HFFc6 (cell line): ENCODE data around the gene NEDD9. TPM values are rescaled to one million over a fixed set of nuclear protein-coding genes. Genes with fewer than 3 reads are reported as not detected.
A peak's percentile ranks its signal among the peaks of the same experiment; 100 is the strongest.

Experiments
- DNase-seq: peaks from one replicate; pipeline ENCODE4 v3.0.0-alpha.2; 2018
- H3K27ac Mint-ChIP-seq: 2 replicates; pipeline ENCODE4 v1.8.0; 2020; ENCODE audit warnings: mild to moderate bottlenecking, mixed read lengths
- H3K27me3 Mint-ChIP-seq: 2 replicates; pipeline ENCODE4 v1.8.0; 2021; ENCODE audit warnings: mild to moderate bottlenecking, moderate library complexity, mixed read lengths; ENCODE audit not compliant: insufficient read depth
- H3K36me3 Mint-ChIP-seq: 2 replicates; pipeline ENCODE4 v1.8.0; 2021; ENCODE audit warnings: low read depth, mixed read lengths
- H3K4me1 Mint-ChIP-seq: 2 replicates; pipeline ENCODE4 v1.8.0; 2020; ENCODE audit warnings: low read depth, mixed read lengths
- H3K4me3 Mint-ChIP-seq: 2 replicates; pipeline ENCODE4 v1.8.0; 2020; ENCODE audit warnings: mild to moderate bottlenecking, moderate library complexity, mixed read lengths
- H3K9me3 Mint-ChIP-seq: 2 replicates; pipeline ENCODE4 v1.8.0; 2020; ENCODE audit warnings: mild to moderate bottlenecking, mixed read lengths
- CTCF ChIP-seq: fragments of 200-600 bp; sonication (generic); IDR thresholded peaks from 2 replicates; pipeline ENCODE4 v1.5.0; 2021; ENCODE audit warnings: antibody characterized with exemption, mild to moderate bottlenecking
- total RNA-seq, 6 experiments: library from RNA; stranded (reverse); fragmentation: NEBNext Ultra II Directional; extraction: Animal tissue kit (Norgen Biotek cat#: 25700); gene quantifications; 2 replicates in 1 of 6; 3 replicates in 5 of 6; pipeline ENCODE4 v1.2.3, GENCODE V29; 2021

NEDD9 gene
- total RNA-seq, 6 experiments from 2014 or later, result 10.3 to 19.9 (median 12.6) TPM

DNA sequence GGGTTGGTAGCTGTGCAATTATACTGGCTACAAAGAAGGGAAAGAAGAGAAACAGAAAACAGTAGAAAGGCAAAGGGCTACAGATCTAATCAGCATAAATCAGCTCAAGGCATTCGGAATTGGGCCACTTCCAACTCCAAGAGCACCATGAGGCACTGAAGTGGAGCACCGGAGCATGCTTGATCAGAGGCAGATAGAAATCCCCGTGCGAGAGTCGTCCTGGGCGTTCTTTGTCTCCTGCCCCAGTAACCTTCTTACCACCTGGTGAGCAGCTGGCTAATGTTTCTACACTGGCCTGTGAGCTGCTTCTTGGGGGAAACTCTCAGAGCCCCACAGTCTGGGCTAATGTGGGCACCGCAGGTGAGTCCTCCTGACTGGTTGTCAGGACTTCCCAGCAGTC is 16.7 kb downstream of the NEDD9 start:
- Mint-ChIP-seq H3K4me3 (no peak overlapping the region), H3K4me1 (peaks cover 62% of the 10 kb centered on the region), H3K9me3 (no peaks in the 10 kb centered on the region), H3K27me3 (peaks cover 4% of the 10 kb centered on the region; the same call in 1 of the 2 replicates), H3K27ac (no peak overlapping the region), H3K36me3 (peaks cover 48% of the 10 kb centered on the region)
- TF ChIP-seq CTCF, result no peak
- no peak for DNase-seq

DNA sequence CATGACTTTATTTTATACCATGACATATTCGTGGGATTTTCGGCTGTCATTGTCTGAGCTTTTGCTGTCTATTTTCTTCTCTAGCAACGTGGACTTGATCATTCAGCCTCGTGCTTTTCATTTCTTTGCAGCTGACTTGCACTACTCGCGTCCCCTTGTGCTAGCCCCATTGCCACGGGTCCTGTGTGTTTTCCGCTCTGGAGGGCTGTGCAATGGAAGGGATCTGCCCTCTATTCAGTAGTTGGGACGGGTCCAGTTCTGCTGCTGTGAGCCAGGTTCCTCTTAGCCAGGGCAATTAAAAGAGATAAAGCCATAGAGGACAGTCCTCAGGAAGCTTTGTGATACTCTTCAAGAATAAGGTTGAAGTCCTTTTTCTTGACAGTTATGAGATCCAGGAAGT is 17.6 kb downstream of the NEDD9 start:
- no peak overlapping the region for H3K27ac Mint-ChIP-seq
- H3K27me3 Mint-ChIP-seq, result peaks cover 4% of the 10 kb centered on the region; the same call in 1 of the 2 replicates
- H3K4me1 Mint-ChIP-seq, result peaks cover 62% of the 10 kb centered on the region
- peaks cover 40% of the 10 kb centered on the region for H3K36me3 Mint-ChIP-seq
- H3K9me3 Mint-ChIP-seq, result no peaks in the 10 kb centered on the region
- H3K4me3 Mint-ChIP-seq, result no peak overlapping the region
- no peak for TF ChIP-seq CTCF
- DNase-seq, result no peak

GRCh38 chr6:11214084-11214833 is 18.2 kb downstream of the NEDD9 start:
- H3K27ac Mint-ChIP-seq, result no peak overlapping the region
- H3K36me3 Mint-ChIP-seq, result peaks cover 34% of the 10 kb centered on the region
- H3K27me3 Mint-ChIP-seq, result peaks cover 5% of the 10 kb centered on the region; the same call in 1 of the 2 replicates
- H3K4me1 Mint-ChIP-seq, result peaks cover 69% of the 10 kb centered on the region
- TF ChIP-seq CTCF, result no peak
- H3K9me3 Mint-ChIP-seq, result no peaks in the 10 kb centered on the region
- H3K4me3 Mint-ChIP-seq, result no peak overlapping the region
- no peak for DNase-seq

- TF ChIP-seq CTCF, result no peak
- no peak for DNase-seq
- Mint-ChIP-seq H3K36me3 (peaks cover 29% of the 10 kb centered on the region), H3K27ac (peak overlapping the region; percentile 75; the same call in 1 of the 2 replicates), H3K4me1 (peaks cover 74% of the 10 kb centered on the region), H3K9me3 (no peaks in the 10 kb centered on the region), H3K27me3 (peaks cover 5% of the 10 kb centered on the region; the same call in 1 of the 2 replicates), H3K4me3 (no peak overlapping the region)
Observed at GRCh38 chr6:11213422-11214021, 18.9 kb downstream of the NEDD9 start.

- H3K27me3 Mint-ChIP-seq, result peaks cover 5% of the 10 kb centered on the region; the same call in 1 of the 2 replicates
- peak; percentile 77 for DNase-seq
- H3K4me3 Mint-ChIP-seq, result peak overlapping the region; percentile 18
- no peaks in the 10 kb centered on the region for H3K9me3 Mint-ChIP-seq
- TF ChIP-seq CTCF, result no peak
- peaks cover 76% of the 10 kb centered on the region for H3K4me1 Mint-ChIP-seq
- H3K36me3 Mint-ChIP-seq, result peaks cover 27% of the 10 kb centered on the region
- H3K27ac Mint-ChIP-seq, result peak overlapping the region; percentile 75
Observed at GRCh38 chr6:11212664-11213063, 19.8 kb downstream of the NEDD9 start.
